Uterus (tissue), 4 donors: ENCODE measurements around the gene OTOP3. TPM values are rescaled to one million over a fixed set of nuclear protein-coding genes. Genes with fewer than 3 reads are reported as not detected.

Experiments used
- DNase-seq, 2 donors: peaks; one replicate each; pipeline ENCODE4 v3.0.0-alpha.2; 2019 to 2020
- H3K27ac ChIP-seq, 2 donors: fragments of 200-600 bp; sonication (generic); 1 replicate in 1 of 2; 2 replicates in 1 of 2; pipeline ENCODE4 v1.5.1; 2016 to 2018
- H3K27me3 ChIP-seq, 2 donors: fragments of 200-600 bp; sonication (generic); one replicate each; pipeline ENCODE4 v1.5.1; 2018 to 2019; ENCODE audit warnings: control low read depth in 1 of 2
- H3K36me3 ChIP-seq, 2 donors: fragments of 200-600 bp; sonication (generic); one replicate each; pipeline ENCODE4 v1.5.1; 2019; ENCODE audit warnings: control low read depth in 1 of 2
- H3K4me1 ChIP-seq, 2 donors: fragments of 200-600 bp; sonication (generic); one replicate each; pipeline ENCODE4 v1.5.1; 2018 to 2019; ENCODE audit warnings: control low read depth in 1 of 2
- H3K4me3 ChIP-seq, 2 donors: fragments of 200-600 bp; sonication (generic); 1 replicate in 1 of 2; 2 replicates in 1 of 2; pipeline ENCODE4 v1.5.1; 2018 to 2019; ENCODE audit warnings: mild to moderate bottlenecking in 1 of 2
- H3K9me3 ChIP-seq, 2 donors: fragments of 200-600 bp; sonication (generic); one replicate each; pipeline ENCODE4 v1.5.1; 2019; ENCODE audit warnings: control low read depth in 1 of 2
- POLR2A ChIP-seq, 2 donors: fragments of 450-650 bp; IDR thresholded peaks; one replicate each; pipeline ENCODE4 v1.6.1; 2016; ENCODE audit warnings: antibody characterized with exemption in 2 of 2, mild to moderate bottlenecking in 1 of 2, moderate library complexity in 1 of 2
- intact Hi-C: fragments of 100-400 bp; cut with DNase I; formaldehyde crosslinking; loops from one replicate; pipeline ENCODE4 v1.15.1; 2023; ENCODE audit warnings: low total_unique reads
- total RNA-seq, 4 donors: library from RNA; depleted of rRNA in 3 of 4; stranded (reverse); fragments of >200 nt in 3 of 4; gene quantifications; one replicate each; pipeline versions ENCODE4 v1.1.0 to v1.2.4, GENCODE V29; 2014 to 2023
- TF ChIP-seq, protein P1 (sequence below), 4 experiments: fragments of 200-600 bp in 2 of 4; fragments of 450-650 bp in 2 of 4; sonication (generic) in 2 of 4; IDR thresholded peaks; one replicate each; pipeline ENCODE4 v1.5.1; 2016 to 2019; ENCODE audit warnings: antibody characterized with exemption in 4 of 4, mild to moderate bottlenecking in 2 of 4, moderate library complexity in 1 of 4
- donor health status: DM: yes; HTN: yes; CAD: no.

Gene OTOP3
- total RNA-seq, 4 donors from 2014 or later, result not detected

DNA sequence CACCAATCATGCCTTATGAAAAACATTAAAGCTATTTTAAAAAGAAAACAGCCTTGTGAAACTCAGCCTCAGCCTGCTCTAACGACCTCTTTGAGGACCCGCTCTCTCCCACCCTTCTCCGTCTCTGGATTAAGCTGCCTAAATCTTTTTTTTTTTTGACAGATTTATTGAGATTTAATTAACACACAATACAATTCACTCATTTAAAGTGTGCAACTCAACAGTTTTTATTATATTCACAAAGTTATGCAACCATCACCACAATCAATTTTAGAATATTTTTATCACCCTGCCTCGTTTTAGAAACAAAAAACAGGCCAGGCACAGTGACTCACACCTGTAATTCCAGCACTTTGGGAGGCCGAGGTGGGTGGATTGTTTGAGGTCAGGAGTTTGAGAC, 60.1 kb downstream of the OTOP3 start:
- TF ChIP-seq, protein P1, sequence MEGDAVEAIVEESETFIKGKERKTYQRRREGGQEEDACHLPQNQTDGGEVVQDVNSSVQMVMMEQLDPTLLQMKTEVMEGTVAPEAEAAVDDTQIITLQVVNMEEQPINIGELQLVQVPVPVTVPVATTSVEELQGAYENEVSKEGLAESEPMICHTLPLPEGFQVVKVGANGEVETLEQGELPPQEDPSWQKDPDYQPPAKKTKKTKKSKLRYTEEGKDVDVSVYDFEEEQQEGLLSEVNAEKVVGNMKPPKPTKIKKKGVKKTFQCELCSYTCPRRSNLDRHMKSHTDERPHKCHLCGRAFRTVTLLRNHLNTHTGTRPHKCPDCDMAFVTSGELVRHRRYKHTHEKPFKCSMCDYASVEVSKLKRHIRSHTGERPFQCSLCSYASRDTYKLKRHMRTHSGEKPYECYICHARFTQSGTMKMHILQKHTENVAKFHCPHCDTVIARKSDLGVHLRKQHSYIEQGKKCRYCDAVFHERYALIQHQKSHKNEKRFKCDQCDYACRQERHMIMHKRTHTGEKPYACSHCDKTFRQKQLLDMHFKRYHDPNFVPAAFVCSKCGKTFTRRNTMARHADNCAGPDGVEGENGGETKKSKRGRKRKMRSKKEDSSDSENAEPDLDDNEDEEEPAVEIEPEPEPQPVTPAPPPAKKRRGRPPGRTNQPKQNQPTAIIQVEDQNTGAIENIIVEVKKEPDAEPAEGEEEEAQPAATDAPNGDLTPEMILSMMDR (IDR thresholded peaks at IDR 0.05), result no peak
- no peak for TF ChIP-seq POLR2A (IDR thresholded peaks at IDR 0.05)

DNA sequence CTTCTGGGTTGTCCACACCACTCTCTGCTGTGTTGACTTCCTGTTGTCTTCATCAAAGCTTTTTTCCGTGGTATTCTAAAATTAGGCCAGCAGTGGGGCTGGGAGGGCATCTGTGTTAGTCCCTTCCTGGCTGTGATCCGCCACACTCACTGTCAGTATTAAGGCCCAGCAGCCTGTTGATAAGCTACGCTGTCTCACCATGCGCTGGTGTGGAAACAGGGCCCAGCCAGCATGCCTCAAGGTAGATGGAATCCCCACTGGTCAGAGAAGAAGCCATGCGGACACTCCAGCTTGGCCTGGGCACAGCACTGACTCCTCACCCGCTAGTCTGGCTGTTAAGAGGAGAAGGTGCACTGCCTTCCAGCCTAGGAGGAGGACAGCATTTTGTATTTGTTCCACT, 63.1 kb downstream of the OTOP3 start:
- no peak for DNase-seq
- no peak for TF ChIP-seq POLR2A (IDR thresholded peaks at IDR 0.05)
- TF ChIP-seq, protein P1 (IDR thresholded peaks at IDR 0.05), result no peak
- H3K27me3 ChIP-seq, result no peaks in the 10 kb centered on the region
- no peak overlapping the region for H3K4me3 ChIP-seq
- H3K27ac ChIP-seq, result no peak overlapping the region
- no peaks in the 10 kb centered on the region for H3K9me3 ChIP-seq
- intact Hi-C loops, result no loop called here
- no peaks in the 10 kb centered on the region for H3K36me3 ChIP-seq
- H3K4me1 ChIP-seq, result no peaks in the 10 kb centered on the region

More for the DNA sequence above, 60.1 kb downstream of the OTOP3 start:
- intact Hi-C loops, result no loop called here
- Histone ChIP-seq H3K9me3 (no peaks in the 10 kb centered on the region), H3K27me3 (no peaks in the 10 kb centered on the region), H3K4me1 (no peaks in the 10 kb centered on the region), H3K27ac (peak overlapping the region in 1 of 2 donors; percentile 33), H3K36me3 (no peaks in the 10 kb centered on the region), H3K4me3 (no peak overlapping the region)
- DNase-seq, result peak in 1 of 2 donors; percentile 46

DNA sequence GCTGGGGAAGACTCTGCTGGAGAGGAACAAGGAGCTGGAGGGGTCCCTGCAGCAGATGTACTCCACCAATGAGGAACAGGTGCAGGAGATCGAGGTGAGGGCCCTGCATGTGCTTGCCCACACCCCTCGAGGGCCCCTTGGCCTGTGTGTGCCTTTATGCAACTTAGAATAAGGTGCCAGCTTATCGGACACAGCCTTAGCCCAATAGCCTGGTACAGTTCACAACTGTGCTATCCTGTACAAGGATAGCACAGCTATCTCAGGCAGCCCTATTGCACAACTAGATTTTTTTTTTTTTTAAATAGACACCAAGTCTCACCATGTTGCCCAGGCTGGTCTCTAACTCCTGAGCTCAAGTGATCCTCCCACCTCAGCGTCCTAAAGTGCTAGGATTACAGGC, 63.8 kb downstream of the OTOP3 start:
- H3K27ac ChIP-seq, result no peak overlapping the region
- no peak overlapping the region for H3K4me3 ChIP-seq
- TF ChIP-seq POLR2A (IDR thresholded peaks at IDR 0.05), result no peak
- TF ChIP-seq, protein P1 (IDR thresholded peaks at IDR 0.05), result no peak
- no peak for DNase-seq
- H3K4me1 ChIP-seq, result no peaks in the 10 kb centered on the region
- H3K9me3 ChIP-seq, result no peaks in the 10 kb centered on the region
- intact Hi-C loops, result no loop called here
- no peaks in the 10 kb centered on the region for H3K27me3 ChIP-seq
- H3K36me3 ChIP-seq, result no peaks in the 10 kb centered on the region

Other genes starting within 250 kb of the OTOP3 start
- gene CD300LF, start 223.0 kb upstream of the OTOP3 start, total RNA-seq, result under 1 TPM in 2 of 4 donors, not detected in 2; 0.27 to 0.41 TPM
- gene RAB37, start 198.6 kb upstream of the OTOP3 start, total RNA-seq, result 1 to 10 TPM in 3 of 4 donors, under 1 TPM in 1; under 0.01 to 5.0 (median 1.7) TPM
- gene NHERF1, start 187.3 kb upstream of the OTOP3 start, total RNA-seq, result 10 to 100 TPM in 3 of 4 donors, 1 to 10 TPM in 1; 3.3 to 16.9 (median 12.0) TPM
- 10 to 100 TPM in 3 of 4 donors, 1 to 10 TPM in 1; 5.4 to 53.3 (median 33.9) TPM for gene NAT9, start 159.6 kb upstream of the OTOP3 start, total RNA-seq
- under 1 TPM in 2 of 4 donors, not detected in 2; 0.55 to 0.90 TPM for gene GRIN2C, start 76.0 kb upstream of the OTOP3 start, total RNA-seq
- 10 to 100 TPM in 1 of 4 donors, 1 to 10 TPM in 2, not detected in 1; 5.1 to 13.4 (median 7.2) TPM for gene FDXR, start 62.9 kb upstream of the OTOP3 start, total RNA-seq
- gene FADS6, start 42.3 kb upstream of the OTOP3 start, total RNA-seq, result not detected
- 1 to 10 TPM in 2 of 4 donors, not detected in 2; 1.5 to 6.1 TPM for gene USH1G, start 12.6 kb upstream of the OTOP3 start, total RNA-seq
- under 1 TPM in 1 of 4 donors, not detected in 3; 0.46 TPM for gene OTOP2, start 11.6 kb upstream of the OTOP3 start, total RNA-seq
- 10 to 100 TPM in 2 of 4 donors, 1 to 10 TPM in 2; 4.4 to 46.2 (median 22.6) TPM for gene HID1, start 36.9 kb downstream of the OTOP3 start, total RNA-seq
- 10 to 100 TPM in 1 of 4 donors, 1 to 10 TPM in 3; 4.7 to 25.4 (median 6.7) TPM for gene CDR2L, start 51.7 kb downstream of the OTOP3 start, total RNA-seq
- gene MRPL58, start 76.8 kb downstream of the OTOP3 start, total RNA-seq, result 10 to 100 TPM; 18.2 to 26.4 (median 20.8) TPM
- gene ATP5PD, start 111.1 kb downstream of the OTOP3 start, total RNA-seq, result 100 to 1,000 TPM; 117 to 282 (median 168) TPM
- 10 to 100 TPM in 2 of 4 donors, 1 to 10 TPM in 2; 2.4 to 39.0 (median 15.0) TPM for gene KCTD2, start 111.3 kb downstream of the OTOP3 start, total RNA-seq
- 10 to 100 TPM in 2 of 4 donors, 1 to 10 TPM in 1, not detected in 1; 4.1 to 17.5 (median 12.1) TPM for gene SLC16A5, start 152.1 kb downstream of the OTOP3 start, total RNA-seq
- 1 to 10 TPM in 2 of 4 donors, under 1 TPM in 2; 0.29 to 9.2 (median 2.0) TPM for gene ARMC7, start 174.1 kb downstream of the OTOP3 start, total RNA-seq
- 10 to 100 TPM; 30.2 to 60.0 (median 44.9) TPM for gene NT5C, start 195.8 kb downstream of the OTOP3 start, total RNA-seq
- gene JPT1, start 218.6 kb downstream of the OTOP3 start, total RNA-seq, result 10 to 100 TPM in 2 of 4 donors, 1 to 10 TPM in 2; 3.6 to 46.8 (median 11.6) TPM
- gene SUMO2, start 247.1 kb downstream of the OTOP3 start, total RNA-seq, result 100 to 1,000 TPM in 2 of 4 donors, 10 to 100 TPM in 2; 57.4 to 427 (median 102) TPM